CD14-positive monocyte (primary cell): ENCODE data around the gene LTBP3. TPM values are rescaled to one million over a fixed set of nuclear protein-coding genes. Genes with fewer than 3 reads are reported as not detected.

Experiments used
- DNase-seq, 3 donors: peaks; one replicate each; pipeline ENCODE4 v3.0.0-alpha.2; 2011 to 2022
- H2AFZ ChIP-seq: 2 replicates; pipeline ENCODE4 v1.6.0; 2012; ENCODE audit warnings: mild to moderate bottlenecking, low read depth, low read length, inconsistent platforms; ENCODE audit not compliant: insufficient read depth, poor library complexity, severe bottlenecking
- H3K27ac ChIP-seq, 2 donors: 1 replicate in 1 of 2; 2 replicates in 1 of 2; pipeline ENCODE4 v1.5.1; 2012 to 2013; ENCODE audit warnings: low read length in 2 of 2, control low read depth in 1 of 2, inconsistent platforms in 1 of 2, low read depth in 1 of 2, mild to moderate bottlenecking in 1 of 2
- H3K27me3 ChIP-seq, 2 donors: one replicate each; pipeline versions ENCODE4 v1.6.0 to v1.6.1; 2011 to 2013; ENCODE audit warnings: low read length in 2 of 2; ENCODE audit not compliant: control insufficient read depth in 2 of 2, insufficient read depth in 2 of 2
- H3K36me3 ChIP-seq, 2 donors: replicated peaks in 1 of 2; 1 replicate in 1 of 2; 2 replicates in 1 of 2; pipeline versions ENCODE4 v1.5.1 to v1.6.1; 2012 to 2013; ENCODE audit warnings: low read length in 2 of 2, control low read depth in 1 of 2, inconsistent platforms in 1 of 2, mild to moderate bottlenecking in 1 of 2; ENCODE audit not compliant: insufficient read depth in 2 of 2, control insufficient read depth in 1 of 2
- H3K4me1 ChIP-seq, 2 donors: 1 replicate in 1 of 2; 2 replicates in 1 of 2; pipeline versions ENCODE4 v1.5.1 to v1.6.1; 2012 to 2013; ENCODE audit warnings: low read length in 2 of 2, control low read depth in 1 of 2, inconsistent platforms in 1 of 2, mild to moderate bottlenecking in 1 of 2, moderate library complexity in 1 of 2; ENCODE audit not compliant: insufficient read depth in 2 of 2, control insufficient read depth in 1 of 2
- H3K4me2 ChIP-seq: replicated peaks from 2 replicates; pipeline ENCODE3; 2012; ENCODE audit warnings: low read length, moderate library complexity, mild to moderate bottlenecking; ENCODE audit not compliant: poor library complexity, severe bottlenecking; ENCODE audit errors: extremely low read depth
- H3K4me3 ChIP-seq, 3 experiments: fragments of 200-600 bp in 1 of 3; sonication (generic) in 1 of 3; replicated peaks in 1 of 3; 1 replicate in 2 of 3; 2 replicates in 1 of 3; pipeline ENCODE4 v1.5.1; 2011 to 2013; ENCODE audit warnings: low read length in 3 of 3, mild to moderate bottlenecking in 3 of 3, control low read depth in 2 of 3, low read depth in 2 of 3, inconsistent platforms in 1 of 3, moderate library complexity in 1 of 3
- H3K79me2 ChIP-seq: 2 replicates; pipeline ENCODE4 v1.6.0; 2012; ENCODE audit warnings: mild to moderate bottlenecking, control low read depth, inconsistent platforms, low read length, moderate library complexity; ENCODE audit not compliant: insufficient read depth
- H3K9ac ChIP-seq: 2 replicates; pipeline ENCODE4 v1.6.0; 2017; ENCODE audit warnings: low read length, mild to moderate bottlenecking; ENCODE audit not compliant: insufficient read depth, poor library complexity, severe bottlenecking
- H3K9me3 ChIP-seq, 2 donors: replicated peaks in 1 of 2; 1 replicate in 1 of 2; 2 replicates in 1 of 2; pipeline versions ENCODE4 v1.5.1 to v1.6.1; 2012 to 2013; ENCODE audit warnings: low read length in 2 of 2, control low read depth in 1 of 2; ENCODE audit not compliant: control insufficient read depth in 1 of 2, insufficient read depth in 1 of 2
- H4K20me1 ChIP-seq: 2 replicates; pipeline ENCODE4 v1.6.0; 2012; ENCODE audit warnings: mild to moderate bottlenecking, low read length, control low read depth, moderate library complexity; ENCODE audit not compliant: insufficient read depth
- H3K27ac Mint-ChIP-seq, 7 donors: one replicate each; pipeline ENCODE4 v1.8.0; 2020; ENCODE audit warnings: mild to moderate bottlenecking in 7 of 7, mixed read lengths in 7 of 7, moderate library complexity in 6 of 7, inconsistent platforms in 2 of 7
- H3K27me3 Mint-ChIP-seq, 3 donors: one replicate each; pipeline ENCODE4 v1.8.0; 2021 to 2022; ENCODE audit warnings: low read depth in 3 of 3, mild to moderate bottlenecking in 3 of 3, mixed read lengths in 3 of 3, moderate library complexity in 3 of 3, inconsistent platforms in 1 of 3
- H3K36me3 Mint-ChIP-seq, 2 donors: one replicate each; pipeline ENCODE4 v1.8.0; 2020; ENCODE audit warnings: mixed read lengths in 2 of 2, inconsistent platforms in 1 of 2, mild to moderate bottlenecking in 1 of 2
- H3K4me1 Mint-ChIP-seq: one replicate; pipeline ENCODE4 v1.8.0; 2020; ENCODE audit warnings: mild to moderate bottlenecking, mixed read lengths
- H3K4me3 Mint-ChIP-seq, 2 donors: one replicate each; pipeline ENCODE4 v1.8.0; 2020; ENCODE audit warnings: mild to moderate bottlenecking in 2 of 2, mixed read lengths in 2 of 2, moderate library complexity in 1 of 2
- H3K9me3 Mint-ChIP-seq, 7 donors: one replicate each; pipeline ENCODE4 v1.8.0; 2020 to 2022; ENCODE audit warnings: mixed read lengths in 7 of 7, mild to moderate bottlenecking in 6 of 7, moderate library complexity in 6 of 7, inconsistent platforms in 2 of 7
- WGBS: methylation state at CpG from one replicate; pipeline ENCODE4 v1.1.5; 2013; ENCODE audit warnings: missing lambda C conversion rate; ENCODE audit not compliant: insufficient coverage; 5-methylcytosine and 5-hydroxymethylcytosine counted together
- intact Hi-C, 2 donors: fragments of 100-400 bp; cut with micrococcal nuclease; formaldehyde crosslinking; loops; one replicate each; pipeline versions ENCODE4 v1.15.0 to v1.15.1; 2023
- polyA plus RNA-seq, 3 donors: library from polyadenylated mRNA; depleted of rRNA in 1 of 3; unstranded in 2 of 3; stranded (reverse) in 1 of 3; fragments of 300-500 nt in 2 of 3; fragments of >200 nt in 1 of 3; fragmentation: Illumina TruSeq in 2 of 3; gene quantifications; 1 replicate in 2 of 3; 2 replicates in 1 of 3; pipeline ENCODE4 v1.2.3, GENCODE V29; 2012 to 2021
- TF ChIP-seq, protein P1 (sequence below): fragments of 200-600 bp; IDR thresholded peaks from one replicate; pipeline ENCODE4 v1.8.0; 2022; ENCODE audit warnings: antibody characterized with exemption, mild to moderate bottlenecking

LTBP3 gene
- polyA plus RNA-seq, 3 donors = 3.4 to 19.4 (median 4.6) TPM

DNA sequence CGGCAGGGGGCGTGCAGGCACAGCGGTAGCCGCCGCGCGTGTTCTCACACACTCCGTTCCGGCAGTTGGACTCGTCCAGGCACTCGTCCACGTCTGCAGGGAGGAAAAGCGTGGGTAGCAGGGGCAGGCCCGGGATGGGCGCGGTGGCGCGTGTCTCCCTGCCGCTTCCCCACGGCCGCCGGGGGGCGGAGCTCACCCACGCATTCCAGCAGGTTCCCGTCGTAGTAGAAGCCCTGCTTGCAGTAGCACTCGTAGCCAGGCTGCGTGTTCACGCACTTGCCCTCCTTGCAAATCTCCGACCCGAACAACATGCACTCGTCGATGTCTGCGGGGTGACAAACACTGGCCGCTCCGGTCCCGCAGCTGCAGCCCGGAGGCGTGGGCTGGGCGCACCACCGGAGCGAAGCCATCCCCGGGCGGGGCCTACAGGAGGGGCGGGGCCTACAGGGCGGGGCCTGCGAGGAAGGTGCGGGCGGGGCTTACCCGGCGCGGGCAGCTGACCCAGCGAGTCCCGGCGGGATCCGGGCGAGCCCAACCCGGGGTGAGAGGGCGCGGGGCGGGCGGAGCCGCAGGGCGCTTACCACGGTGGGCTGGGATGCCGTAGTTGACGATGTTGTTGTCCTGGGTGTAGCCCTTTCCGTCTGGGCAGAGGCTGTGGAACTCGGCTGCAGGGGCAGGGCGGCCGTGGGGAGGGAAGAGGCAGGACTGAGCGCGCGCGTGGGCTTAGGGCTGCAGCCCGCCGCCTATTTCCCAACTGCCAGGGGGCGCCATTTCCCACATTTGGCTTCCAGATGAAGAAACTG lies 17.7 kb downstream of the LTBP3 start:
- intact Hi-C loops = loop anchor here (1.0 to 10.0 kb wide), 4 partner anchors 34 to 74 kb away; partner anchors contain the start of genes MAP3K11 (in 2 of the 2) and PCNX3 (in 1 of the 2)
- H3K36me3 Mint-ChIP-seq = peaks cover 19 to 34% of the 10 kb centered on the region in 2 donors

GRCh38 chr11:65539744-65540289 lies 18.3 kb downstream of the LTBP3 start:
- peaks cover 13% of the 10 kb centered on the region for H4K20me1 ChIP-seq
- peaks cover 36 to 39% of the 10 kb centered on the region in 2 donors for H3K36me3 ChIP-seq
- H3K4me1 Mint-ChIP-seq = peaks cover 12% of the 10 kb centered on the region
- peaks cover 26 to 41% of the 10 kb centered on the region in 2 donors for H3K36me3 Mint-ChIP-seq
- H3K4me3 ChIP-seq = peak overlapping the region; percentile 48 to 90 (median 51)
- H3K27ac Mint-ChIP-seq = peak overlapping the region in 6 of 7 donors; percentile 70 to 88 (median 86)
- H3K4me1 ChIP-seq = peaks cover 11 to 27% of the 10 kb centered on the region in 2 donors
- H3K27me3 Mint-ChIP-seq = peaks cover 3% of the 10 kb centered on the region in 3 donors
- peak overlapping the region; percentile 90 for H2AFZ ChIP-seq
- intact Hi-C loops = loop anchor here (1.0 to 10.0 kb wide), 5 partner anchors 35 to 275 kb away; partner anchors contain the start of genes MAP3K11 (in 2 of the 2), PCNX3 (in 1 of the 2) and POLA2 (in 1 of the 2)
- H3K9me3 Mint-ChIP-seq = no peaks in the 10 kb centered on the region
- 16% methylated on average over 53 of the region's 60 CpGs for WGBS
- peak overlapping the region; percentile 99 for H3K4me2 ChIP-seq
- H3K27ac ChIP-seq = peak overlapping the region in 1 of 2 donors; percentile 49
- peak overlapping the region; percentile 54 for H3K9ac ChIP-seq
- H3K9me3 ChIP-seq = no peaks in the 10 kb centered on the region
- H3K27me3 ChIP-seq = no peaks in the 10 kb centered on the region
- no peak for DNase-seq
- peak overlapping the region; percentile 82 to 86 for H3K4me3 Mint-ChIP-seq
- no peaks in the 10 kb centered on the region for H3K79me2 ChIP-seq
- TF ChIP-seq, protein P1, sequence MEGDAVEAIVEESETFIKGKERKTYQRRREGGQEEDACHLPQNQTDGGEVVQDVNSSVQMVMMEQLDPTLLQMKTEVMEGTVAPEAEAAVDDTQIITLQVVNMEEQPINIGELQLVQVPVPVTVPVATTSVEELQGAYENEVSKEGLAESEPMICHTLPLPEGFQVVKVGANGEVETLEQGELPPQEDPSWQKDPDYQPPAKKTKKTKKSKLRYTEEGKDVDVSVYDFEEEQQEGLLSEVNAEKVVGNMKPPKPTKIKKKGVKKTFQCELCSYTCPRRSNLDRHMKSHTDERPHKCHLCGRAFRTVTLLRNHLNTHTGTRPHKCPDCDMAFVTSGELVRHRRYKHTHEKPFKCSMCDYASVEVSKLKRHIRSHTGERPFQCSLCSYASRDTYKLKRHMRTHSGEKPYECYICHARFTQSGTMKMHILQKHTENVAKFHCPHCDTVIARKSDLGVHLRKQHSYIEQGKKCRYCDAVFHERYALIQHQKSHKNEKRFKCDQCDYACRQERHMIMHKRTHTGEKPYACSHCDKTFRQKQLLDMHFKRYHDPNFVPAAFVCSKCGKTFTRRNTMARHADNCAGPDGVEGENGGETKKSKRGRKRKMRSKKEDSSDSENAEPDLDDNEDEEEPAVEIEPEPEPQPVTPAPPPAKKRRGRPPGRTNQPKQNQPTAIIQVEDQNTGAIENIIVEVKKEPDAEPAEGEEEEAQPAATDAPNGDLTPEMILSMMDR = peak; percentile 21

More for the DNA sequence above, 17.7 kb downstream of the LTBP3 start:
- H3K4me1 Mint-ChIP-seq = peaks cover 13% of the 10 kb centered on the region
- H3K4me2 ChIP-seq = peak overlapping the region; percentile 99
- no peaks in the 10 kb centered on the region for H3K9me3 Mint-ChIP-seq
- peak; percentile 85 to 86 (median 85) for DNase-seq
- peak overlapping the region; percentile 90 for H2AFZ ChIP-seq
- H3K9me3 ChIP-seq = no peaks in the 10 kb centered on the region
- H3K79me2 ChIP-seq = no peaks in the 10 kb centered on the region
- peak overlapping the region; percentile 48 to 90 (median 51) for H3K4me3 ChIP-seq
- peaks cover 29 to 32% of the 10 kb centered on the region in 2 donors for H3K36me3 ChIP-seq
- peak overlapping the region; percentile 20 to 49 for H3K27ac ChIP-seq
- under 1% methylated on average over 78 of the region's 78 CpGs for WGBS
- H3K4me1 ChIP-seq = peaks cover 11 to 27% of the 10 kb centered on the region in 2 donors
- H3K9ac ChIP-seq = peak overlapping the region; percentile 54
- peak overlapping the region; percentile 82 to 86 for H3K4me3 Mint-ChIP-seq
- H4K20me1 ChIP-seq = peaks cover 6% of the 10 kb centered on the region
- peak overlapping the region; percentile 21 to 88 (median 85) for H3K27ac Mint-ChIP-seq
- H3K27me3 Mint-ChIP-seq = peaks cover 5 to 8% (median 5%) of the 10 kb centered on the region in 3 donors
- TF ChIP-seq, protein P1 = peak; percentile 80
- no peaks in the 10 kb centered on the region for H3K27me3 ChIP-seq
